Measurements from ENCODE around the gene UNKL.

UNKL gene

DNA sequence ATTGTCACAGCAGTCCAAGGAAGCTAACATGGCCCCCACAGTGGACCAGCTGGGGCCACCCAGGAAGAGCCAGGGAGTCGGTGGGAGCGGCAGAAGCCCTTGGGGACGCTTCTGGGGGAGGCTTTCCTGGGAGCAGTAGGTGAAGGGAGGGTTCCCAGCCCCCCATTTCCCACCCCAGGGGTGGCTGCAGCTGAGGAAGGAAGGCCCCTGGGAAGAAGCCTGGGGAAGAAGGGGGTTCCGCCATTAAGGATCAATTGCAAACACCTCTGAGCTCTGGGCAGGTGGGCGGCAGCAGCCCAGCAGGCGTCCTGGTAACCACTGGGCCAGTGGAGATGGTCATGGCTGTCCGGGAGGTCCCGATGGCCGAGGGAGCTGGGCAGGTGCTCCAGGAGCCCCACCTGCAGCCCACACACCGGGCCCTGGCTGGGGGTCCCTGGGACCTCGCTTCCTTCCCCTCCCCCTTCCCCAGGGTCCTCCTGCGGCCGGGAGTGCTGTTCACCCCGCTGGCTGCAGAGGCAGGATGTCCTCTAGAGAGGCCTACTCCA is 15.8 kb upstream of the UNKL start:
- DNase-seq (ENCODE audit: low read depth) = no peak
- H3K4me3 ChIP-seq (replicated peaks; ENCODE audit: low read depth, low read length) = no peak overlapping the region
- TF ChIP-seq, protein P1, sequence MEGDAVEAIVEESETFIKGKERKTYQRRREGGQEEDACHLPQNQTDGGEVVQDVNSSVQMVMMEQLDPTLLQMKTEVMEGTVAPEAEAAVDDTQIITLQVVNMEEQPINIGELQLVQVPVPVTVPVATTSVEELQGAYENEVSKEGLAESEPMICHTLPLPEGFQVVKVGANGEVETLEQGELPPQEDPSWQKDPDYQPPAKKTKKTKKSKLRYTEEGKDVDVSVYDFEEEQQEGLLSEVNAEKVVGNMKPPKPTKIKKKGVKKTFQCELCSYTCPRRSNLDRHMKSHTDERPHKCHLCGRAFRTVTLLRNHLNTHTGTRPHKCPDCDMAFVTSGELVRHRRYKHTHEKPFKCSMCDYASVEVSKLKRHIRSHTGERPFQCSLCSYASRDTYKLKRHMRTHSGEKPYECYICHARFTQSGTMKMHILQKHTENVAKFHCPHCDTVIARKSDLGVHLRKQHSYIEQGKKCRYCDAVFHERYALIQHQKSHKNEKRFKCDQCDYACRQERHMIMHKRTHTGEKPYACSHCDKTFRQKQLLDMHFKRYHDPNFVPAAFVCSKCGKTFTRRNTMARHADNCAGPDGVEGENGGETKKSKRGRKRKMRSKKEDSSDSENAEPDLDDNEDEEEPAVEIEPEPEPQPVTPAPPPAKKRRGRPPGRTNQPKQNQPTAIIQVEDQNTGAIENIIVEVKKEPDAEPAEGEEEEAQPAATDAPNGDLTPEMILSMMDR (IDR thresholded peaks at IDR 0.05; ENCODE audit: low read length, missing control alignments) = no peak

DNA sequence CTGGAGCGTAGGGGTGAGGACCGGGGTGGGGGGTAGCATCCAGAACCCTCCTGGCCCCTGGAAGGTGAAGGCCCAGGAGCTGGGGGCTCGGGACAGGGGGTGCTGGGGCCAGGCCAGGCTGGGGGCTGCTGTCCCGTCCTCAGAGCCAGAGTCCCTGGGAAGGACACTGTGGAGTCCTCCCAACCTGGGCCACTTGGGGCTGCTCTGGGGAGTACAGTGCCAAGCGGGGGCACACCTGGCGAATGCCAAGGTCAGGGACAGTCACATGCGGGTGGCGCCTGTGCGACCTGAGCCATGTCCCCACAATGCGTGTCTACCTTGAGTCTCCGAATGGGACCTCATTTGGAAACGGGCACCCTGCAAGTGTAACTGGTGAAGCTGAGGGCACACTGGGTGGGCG is 15.1 kb upstream of the UNKL start:
- DNase-seq (ENCODE audit: low read depth) = no peak
- TF ChIP-seq, protein P1 (IDR thresholded peaks at IDR 0.05; ENCODE audit: low read length, missing control alignments) = no peak

DNA sequence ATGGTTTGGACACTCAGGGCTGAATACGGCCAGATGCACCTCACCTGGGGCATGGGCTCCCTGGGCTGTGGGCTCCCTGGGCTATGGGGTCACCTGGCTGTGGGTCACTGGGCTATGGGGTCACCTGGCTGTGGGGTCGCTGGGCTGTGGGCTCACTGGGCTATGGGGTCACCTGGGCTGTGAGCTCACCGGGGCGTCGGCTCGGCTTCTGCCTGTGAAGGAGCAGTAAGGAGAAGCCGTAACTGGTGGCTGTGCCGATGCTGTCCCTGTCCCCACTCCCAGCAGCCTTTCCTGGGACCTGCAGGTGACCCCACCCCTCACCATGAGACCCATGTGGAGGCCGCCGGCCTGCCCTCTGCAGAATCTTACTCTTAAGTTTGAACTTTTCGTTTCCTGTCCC is 14.5 kb upstream of the UNKL start:
- no peak overlapping the region for H3K4me3 ChIP-seq (replicated peaks; ENCODE audit: low read depth, low read length)
- TF ChIP-seq, protein P1 (IDR thresholded peaks at IDR 0.05; ENCODE audit: low read length, missing control alignments) = no peak
- no peak for DNase-seq (ENCODE audit: low read depth)

More for the DNA sequence above, 15.1 kb upstream of the UNKL start:
- H3K4me3 ChIP-seq (replicated peaks; ENCODE audit: low read depth, low read length) = no peak overlapping the region

DNA sequence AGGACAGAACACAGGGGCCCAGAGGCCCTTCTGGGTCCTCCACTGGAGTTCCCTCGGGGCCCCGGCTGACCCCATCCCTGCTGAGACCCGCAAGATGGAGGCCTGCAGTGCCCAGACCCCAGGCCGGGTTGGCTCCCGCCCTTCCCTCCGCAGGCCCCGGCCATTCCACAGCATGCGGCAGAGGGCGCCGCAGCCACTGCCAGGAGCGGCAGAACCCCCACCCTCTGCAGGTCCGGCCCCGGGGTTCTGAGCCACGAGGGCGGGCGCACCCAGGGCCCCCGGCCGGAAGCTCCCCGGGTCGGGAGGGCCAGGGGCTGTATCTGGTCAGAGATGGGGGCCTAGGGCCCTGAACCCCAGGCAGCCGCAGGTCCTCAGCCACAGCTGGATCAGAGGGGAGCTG is 14.0 kb upstream of the UNKL start:
- peak; percentile 10 for DNase-seq (ENCODE audit: low read depth)
- H3K4me3 ChIP-seq (replicated peaks; ENCODE audit: low read depth, low read length) = no peak overlapping the region
- TF ChIP-seq, protein P1 (IDR thresholded peaks at IDR 0.05; ENCODE audit: low read length, missing control alignments) = peak; percentile 23

DNA sequence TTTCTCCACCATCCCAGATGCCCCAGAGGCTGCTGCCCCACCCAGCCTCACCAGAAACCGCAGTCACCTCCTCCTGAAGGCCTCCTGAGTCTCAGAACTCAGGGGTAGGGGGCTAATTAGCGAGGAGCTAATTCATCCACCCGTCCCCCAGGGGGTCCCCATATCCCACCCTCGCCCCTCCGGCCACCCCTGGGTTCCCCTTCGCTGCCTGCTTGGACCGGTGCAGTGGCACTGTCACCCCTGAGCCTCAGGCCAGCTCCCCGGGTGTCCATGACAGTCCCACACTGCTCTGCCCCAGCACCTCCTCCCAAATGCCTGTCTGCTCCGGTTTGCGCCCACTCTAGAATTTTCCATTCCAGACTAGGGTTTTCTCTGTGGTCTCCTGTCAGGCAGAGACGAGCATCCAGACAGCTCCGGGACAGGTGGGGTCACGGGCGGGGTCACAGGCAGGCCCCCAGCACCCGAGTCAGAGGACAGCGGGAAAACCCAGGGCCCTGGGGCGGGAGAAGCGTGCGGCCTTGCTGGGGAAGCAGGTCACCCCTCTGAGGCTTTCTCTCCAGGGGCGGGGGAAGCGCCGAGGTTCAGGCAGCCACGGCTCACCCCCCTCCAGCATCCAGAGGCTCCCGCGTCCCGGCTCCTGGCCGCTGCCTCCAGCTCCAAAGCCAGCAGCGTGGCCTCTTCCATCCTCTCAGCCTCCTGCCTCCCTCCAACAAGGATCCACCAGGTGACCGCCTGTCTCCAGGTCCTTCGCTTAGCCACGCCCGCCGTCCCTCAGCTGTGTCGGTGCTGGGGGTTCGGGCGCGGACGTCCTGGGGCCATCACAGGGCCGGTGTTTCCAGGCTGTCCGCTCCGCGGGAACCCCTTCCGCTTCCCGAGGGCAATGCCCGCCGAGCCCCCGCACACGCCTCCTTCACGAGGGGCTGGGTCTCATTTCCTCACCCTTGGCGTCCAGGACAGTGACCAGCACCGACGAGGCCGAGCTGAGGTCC is 13.3 kb upstream of the UNKL start:
- no peak overlapping the region for H3K4me3 ChIP-seq (replicated peaks; ENCODE audit: low read depth, low read length)
- TF ChIP-seq, protein P1 (IDR thresholded peaks at IDR 0.05; ENCODE audit: low read length, missing control alignments) = no peak
- no peak for DNase-seq (ENCODE audit: low read depth)

DNA sequence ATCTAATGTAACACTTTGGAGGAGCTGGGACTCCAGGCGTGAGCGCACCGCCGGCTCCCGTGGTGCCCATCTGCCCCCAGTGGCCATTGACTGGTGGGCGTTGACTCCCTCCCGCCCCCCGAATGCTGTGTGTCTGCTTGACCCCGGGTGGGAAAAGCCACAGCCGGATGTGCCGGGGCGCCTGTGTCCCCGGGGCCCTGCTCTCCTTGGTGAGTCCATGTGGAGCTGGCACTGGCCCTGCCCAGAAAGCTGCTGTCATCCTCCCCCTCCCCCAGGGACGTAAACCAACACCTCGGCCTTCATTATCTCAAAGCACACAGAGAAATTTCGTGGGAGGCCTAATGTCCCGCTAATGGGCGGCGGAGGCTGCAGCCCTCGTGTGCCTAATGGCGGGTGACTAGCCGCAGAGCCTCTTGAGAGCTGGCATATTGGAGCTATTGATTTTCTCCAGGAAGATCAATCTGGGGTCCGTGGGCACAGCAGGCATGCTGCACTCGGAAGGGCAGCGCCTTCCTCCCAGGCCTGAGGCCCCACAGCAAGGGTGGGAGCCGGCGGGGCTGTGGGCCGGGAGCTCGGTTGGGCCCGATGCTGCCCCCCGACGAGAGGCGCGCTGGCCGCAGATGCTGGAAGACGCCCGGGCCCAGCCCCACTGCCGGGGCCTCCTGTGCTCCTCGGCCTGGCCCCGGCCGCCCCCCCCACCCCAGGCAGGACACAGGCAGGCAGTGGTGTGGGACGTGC is 12.4 kb upstream of the UNKL start:
- TF ChIP-seq, protein P1 (IDR thresholded peaks at IDR 0.05; ENCODE audit: low read length, missing control alignments) = no peak
- no peak for DNase-seq (ENCODE audit: low read depth)
- H3K4me3 ChIP-seq (replicated peaks; ENCODE audit: low read depth, low read length) = no peak overlapping the region
